ENCODE measurements around the gene PGS1. TPM values are rescaled to one million over a fixed set of nuclear protein-coding genes. Genes with fewer than 3 reads are reported as not detected.

The PGS1 gene
- total and polyA plus RNA-seq, 2 of the 8 experiments (the other 6 are each of a cell fraction or from before 2014, with no cell fraction given), result 46.7 to 60.0 TPM

- TF ChIP-seq CHD2 (IDR thresholded peaks at IDR 0.05; ENCODE audit: low read length), result no peak
- TF ChIP-seq SP1 (IDR thresholded peaks at IDR 0.05; ENCODE audit: low read depth, low read length), result no peak
- no peak for TF ChIP-seq ZNF274 (IDR thresholded peaks at IDR 0.05; ENCODE audit: borderline replicate concordance, extremely low read depth, low read length)
- TF ChIP-seq GABPA (IDR thresholded peaks at IDR 0.05; ENCODE audit: borderline replicate concordance, insufficient read depth, low read length), result no peak
- no peak for TF ChIP-seq CHD7 (IDR thresholded peaks at IDR 0.05; ENCODE audit: insufficient replicate concordance, low read length)
- no peak for TF ChIP-seq KDM1A (IDR thresholded peaks at IDR 0.05; ENCODE audit: borderline replicate concordance, low read length)
- no peak for TF ChIP-seq HDAC6 (IDR thresholded peaks at IDR 0.05; ENCODE audit: low read depth, low read length)
- no peak for TF ChIP-seq CEBPB (IDR thresholded peaks at IDR 0.05; ENCODE audit: low read depth, low read length)
- TF ChIP-seq RAD21 (IDR thresholded peaks at IDR 0.05 in 1 of 2, conservative IDR thresholded peaks at IDR 0.05 in 1 of 2; ENCODE audit: low read depth in 2 of 2, low read length in 2 of 2), result no peak
- no peak for TF ChIP-seq BRCA1 (IDR thresholded peaks at IDR 0.05; ENCODE audit: low read depth, low read length)
- no peak for TF ChIP-seq SP4 (IDR thresholded peaks at IDR 0.05; ENCODE audit: low read length)
These were observed 38.5 kb downstream of the PGS1 start (continued) for GRCh38 chr17:78416791-78417530.
